HCT116 (cell line): Measurements from ENCODE around the gene MAL. TPM values are rescaled to one million over a fixed set of nuclear protein-coding genes. Genes with fewer than 3 reads are reported as not detected.

Experiments
- ATAC-seq: fragments of 200-7000 bp; cut with Tn5 transposase; 2 replicates; pipeline ENCODE4 v1.9.1; 2020; ENCODE audit warnings: mild to moderate bottlenecking, moderate library complexity
- BruUV-seq: library from RNA; stranded (reverse); fragments of 400-500 nt; replicated peaks from 2 replicates; lab custom pipeline; 2021; lab: Mats Ljungman, UMichigan
- CTCF ChIA-PET: fragments of 300-600 bp; sonication (Branson Sonifier 250); formaldehyde crosslinking; loops from one replicate; lab custom pipeline; 2021; ENCODE audit warnings: antibody characterized with exemption; lab: Charles Lee
- POLR2A ChIA-PET: fragments of 300-600, 350-600 bp; sonication (Branson Sonifier 250); formaldehyde crosslinking; loops from one replicate; lab custom pipeline; 2021; ENCODE audit warnings: antibody characterized with exemption; lab: Charles Lee
- RAD21 ChIA-PET, 2 experiments: fragments of 300-600 bp; sonication (Branson Sonifier 250); formaldehyde crosslinking; loops; one replicate each; lab custom pipeline; 2023; ENCODE audit warnings: low total read pairs in 2 of 2; ENCODE audit not compliant: uncharacterized antibody in 2 of 2, unreplicated experiment in 2 of 2, low non-redundant PET in 1 of 2; lab: Charles Lee
- DNase-seq: peaks from one replicate; pipeline ENCODE4 v3.0.0-alpha.2; 2010; ENCODE audit warnings: low read depth, low spot score
- H2AFZ ChIP-seq: fragments of 200-600 bp; shearing (Covaris generic), sonication (generic); 2 replicates; pipeline ENCODE4 v1.6.1; 2017; ENCODE audit warnings: low read depth, mixed run types, mixed read lengths, antibody characterized with exemption, low read length; ENCODE audit not compliant: poor library complexity, severe bottlenecking
- H3K27ac ChIP-seq: 2 replicates; pipeline ENCODE4 v1.5.1; 2012; ENCODE audit warnings: low read depth, low read length
- H3K27me3 ChIP-seq: fragments of 200-600 bp; sonication (generic); 2 replicates; pipeline ENCODE4 v1.6.1; 2016; ENCODE audit warnings: mixed run types, low read length, mixed read lengths; ENCODE audit not compliant: insufficient read depth
- H3K36me3 ChIP-seq, 2 experiments: fragments of 200-500 bp in 1 of 2; fragments of 200-600 bp in 1 of 2; sonication (Bioruptor generic) in 1 of 2; sonication (generic) in 1 of 2; 2 replicates each; pipeline versions ENCODE4 v1.5.1 to v1.6.1; 2014 to 2016; ENCODE audit warnings: low read length in 2 of 2, inconsistent platforms in 1 of 2, mixed read lengths in 1 of 2, mixed run types in 1 of 2; ENCODE audit not compliant: insufficient read depth in 2 of 2, control insufficient read depth in 1 of 2
- H3K4me1 ChIP-seq, 2 experiments: fragments of 200-600 bp in 1 of 2; sonication (generic) in 1 of 2; 2 replicates each; pipeline versions ENCODE4 v1.5.1 to v1.6.1; 2012 to 2017; ENCODE audit warnings: low read length in 2 of 2, inconsistent platforms in 1 of 2, mild to moderate bottlenecking in 1 of 2, mixed read lengths in 1 of 2, mixed run types in 1 of 2, moderate library complexity in 1 of 2; ENCODE audit not compliant: insufficient read depth in 2 of 2, control insufficient read depth in 1 of 2
- H3K4me2 ChIP-seq: fragments of 200-600 bp; sonication (generic); 2 replicates; pipeline ENCODE4 v1.6.1; 2017; ENCODE audit warnings: mixed run types, low read length, mixed read lengths
- H3K4me3 ChIP-seq, 2 experiments: fragments of 200-600 bp in 1 of 2; sonication (generic) in 1 of 2; replicated peaks in 1 of 2; 2 replicates each; pipeline ENCODE4 v1.5.1; 2011 to 2016; ENCODE audit warnings: low read length in 2 of 2, control low read depth in 1 of 2, low read depth in 1 of 2, mild to moderate bottlenecking in 1 of 2, mixed read lengths in 1 of 2, mixed run types in 1 of 2
- H3K79me2 ChIP-seq: fragments of 200-600 bp; sonication (generic); 2 replicates; pipeline ENCODE4 v1.6.1; 2017; ENCODE audit warnings: mild to moderate bottlenecking, mixed run types, low read length, moderate library complexity, mixed read lengths; ENCODE audit not compliant: insufficient read depth
- H3K9ac ChIP-seq: fragments of 200-600 bp; sonication (generic); 2 replicates; pipeline ENCODE4 v1.6.1; 2016; ENCODE audit warnings: low read length, mixed read lengths
- H3K9me2 ChIP-seq: fragments of 200-600 bp; sonication (generic), shearing (Covaris generic); 2 replicates; pipeline ENCODE4 v1.6.1; 2017; ENCODE audit warnings: mixed run types, mild to moderate bottlenecking, moderate library complexity; ENCODE audit not compliant: insufficient read depth
- H3K9me3 ChIP-seq, 2 experiments: fragments of 200-500 bp in 1 of 2; fragments of 200-600 bp in 1 of 2; sonication (Bioruptor generic) in 1 of 2; sonication (generic) in 1 of 2; 2 replicates each; pipeline ENCODE4 v1.6.1; 2014 to 2017; ENCODE audit warnings: low read length in 2 of 2, mixed read lengths in 2 of 2, inconsistent platforms in 1 of 2, low read depth in 1 of 2, mild to moderate bottlenecking in 1 of 2, mixed run types in 1 of 2, moderate library complexity in 1 of 2; ENCODE audit not compliant: control insufficient read depth in 1 of 2, insufficient read depth in 1 of 2
- H4K20me1 ChIP-seq: fragments of 200-600 bp; sonication (generic), shearing (Covaris generic); 2 replicates; pipeline ENCODE4 v1.6.1; 2017; ENCODE audit warnings: mixed run types, mild to moderate bottlenecking, moderate library complexity; ENCODE audit not compliant: insufficient read depth
- CEBPB ChIP-seq: IDR thresholded peaks from 2 replicates; pipeline ENCODE4 v1.6.1; 2012; ENCODE audit warnings: low read depth
- EGR1 ChIP-seq: IDR thresholded peaks from 2 replicates; pipeline ENCODE4 v1.6.1; 2012; ENCODE audit warnings: low read depth
- ELF1 ChIP-seq: IDR thresholded peaks from 2 replicates; pipeline ENCODE4 v1.6.1; 2012; ENCODE audit warnings: low read depth, borderline replicate concordance
- EZH2 ChIP-seq: fragments of 200-600 bp; sonication (generic); IDR thresholded peaks from 2 replicates; pipeline ENCODE4 v1.6.1; 2017; ENCODE audit warnings: antibody characterized with exemption, mixed run types
- EZH2phosphoT487 ChIP-seq: fragments of 200-600 bp; IDR thresholded peaks from 2 replicates; pipeline ENCODE4 v1.6.1; 2018; ENCODE audit warnings: antibody characterized with exemption, borderline replicate concordance
- FOSL1 ChIP-seq: IDR thresholded peaks from 2 replicates; pipeline ENCODE4 v1.6.1; 2012; ENCODE audit warnings: low read depth
- POLR2AphosphoS5 ChIP-seq: IDR thresholded peaks from 2 replicates; pipeline ENCODE4 v1.6.1; 2011; ENCODE audit warnings: mild to moderate bottlenecking, low read depth, low read length, moderate library complexity
- SIN3A ChIP-seq: IDR thresholded peaks from 2 replicates; pipeline ENCODE4 v1.6.1; 2012; ENCODE audit warnings: low read depth
- SP1 ChIP-seq: IDR thresholded peaks from 2 replicates; pipeline ENCODE4 v1.6.1; 2012; ENCODE audit warnings: low read depth
- SRF ChIP-seq: IDR thresholded peaks from 2 replicates; pipeline ENCODE4 v1.6.1; 2012; ENCODE audit warnings: low read depth
- TCF7L2 ChIP-seq: IDR thresholded peaks from 2 replicates; pipeline ENCODE4 v1.7.0; 2011; ENCODE audit warnings: borderline replicate concordance, inconsistent platforms; ENCODE audit not compliant: insufficient read depth, insufficient read length; ENCODE audit errors: extremely low read depth
- YY1 ChIP-seq: IDR thresholded peaks from 2 replicates; pipeline ENCODE4 v1.6.1; 2011; ENCODE audit warnings: low read length, low read depth, moderate library complexity, mild to moderate bottlenecking; ENCODE audit not compliant: insufficient replicate concordance; ENCODE audit errors: extremely low read depth
- ZFX ChIP-seq: fragments of 450-650 bp; IDR thresholded peaks from 2 replicates; pipeline ENCODE4 v1.6.1; 2017
- ZNF274 ChIP-seq: fragments of 200-500 bp; sonication (Bioruptor generic); IDR thresholded peaks from 2 replicates; pipeline ENCODE4 v1.6.1; 2014; ENCODE audit warnings: mild to moderate bottlenecking, low read depth, low read length, inconsistent platforms
- intact Hi-C: fragments of 100-400 bp; cut with micrococcal nuclease; formaldehyde crosslinking; loops from 2 replicates; pipeline ENCODE4 v1.10.0; 2022
- total RNA-seq: library from RNA; stranded (reverse); gene quantifications from one replicate; pipeline ENCODE4 v1.2.1, GENCODE V29; 2021; ENCODE audit not compliant: unreplicated experiment
- TF ChIP-seq, protein P1 (sequence below): IDR thresholded peaks from 2 replicates; pipeline ENCODE4 v1.6.1; 2012
- TF ChIP-seq, protein P2 (sequence below): IDR thresholded peaks from 2 replicates; pipeline ENCODE4 v1.6.1; 2012; ENCODE audit warnings: low read depth
- TF ChIP-seq, protein P3 (sequence below): IDR thresholded peaks from 2 replicates; pipeline ENCODE4 v1.6.1; 2011; ENCODE audit warnings: mild to moderate bottlenecking, low read length, moderate library complexity; ENCODE audit not compliant: insufficient replicate concordance; ENCODE audit errors: extremely low read depth
- TF ChIP-seq, protein P4 (sequence below), 3 experiments: fragments of 200-600 bp in 1 of 3; sonication (generic) in 1 of 3; IDR thresholded peaks in 2 of 3; conservative IDR thresholded peaks in 1 of 3; 2 replicates each; pipeline ENCODE4 v1.5.1; 2012 to 2017; ENCODE audit warnings: low read depth in 2 of 3, low read length in 2 of 3, antibody characterized with exemption in 1 of 3, borderline replicate concordance in 1 of 3, control low read depth in 1 of 3, mild to moderate bottlenecking in 1 of 3, mixed read lengths in 1 of 3, mixed run types in 1 of 3, moderate library complexity in 1 of 3; ENCODE audit not compliant: insufficient read depth in 1 of 3
- TF ChIP-seq, protein P5 (sequence below): IDR thresholded peaks from 2 replicates; pipeline ENCODE4 v1.6.1; 2012

MAL gene
- total RNA-seq, 1 experiment from 2014 or later, result not detected

DNA sequence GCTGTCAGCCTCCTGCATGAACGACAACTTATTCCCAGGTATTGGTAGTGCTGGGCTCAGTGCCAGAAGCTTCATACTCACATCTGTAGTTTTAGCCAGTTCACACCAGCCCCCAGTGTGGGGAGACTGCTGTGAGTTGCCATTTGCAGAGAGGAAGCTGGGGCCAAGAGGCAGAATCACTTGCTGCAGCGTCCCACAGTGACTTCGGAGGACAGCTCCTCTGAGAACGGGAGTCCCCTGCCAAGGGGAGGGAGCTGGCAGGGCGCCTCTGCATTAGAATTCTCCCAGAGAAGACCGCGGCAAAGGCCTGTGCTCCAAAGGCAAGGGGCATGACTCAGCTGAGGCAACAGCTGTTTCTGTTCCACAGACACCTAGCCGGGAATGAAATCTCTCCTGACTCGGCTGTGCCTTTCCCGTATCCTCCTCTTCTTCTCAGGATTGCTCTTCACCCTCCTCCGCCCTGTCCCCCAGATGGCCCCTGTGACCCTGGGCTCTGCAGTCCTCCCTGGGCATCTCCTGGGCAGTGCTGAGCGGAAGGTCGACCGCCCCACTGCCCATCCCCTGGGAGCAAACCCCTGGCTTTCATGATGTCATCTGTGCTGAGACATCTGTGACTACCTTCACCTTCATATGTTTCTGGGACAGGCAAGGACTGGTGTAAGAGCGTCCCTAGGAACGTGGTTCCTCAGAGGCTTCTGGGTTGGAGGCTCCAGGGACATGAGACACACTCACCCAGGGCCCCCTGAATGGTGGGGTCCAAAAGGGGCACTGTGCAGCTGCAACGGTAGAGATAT lies 18.0 kb downstream of the MAL start:
- H3K4me1 ChIP-seq, result no peaks in the 10 kb centered on the region
- H3K79me2 ChIP-seq, result no peaks in the 10 kb centered on the region
- H3K9ac ChIP-seq, result no peak overlapping the region
- H3K4me3 ChIP-seq, result no peak overlapping the region
- ATAC-seq (no peak), DNase-seq (no peak)
- H3K4me2 ChIP-seq, result no peak overlapping the region
- no peak overlapping the region for H2AFZ ChIP-seq
- BruUV-seq, result no TSS peak
- POLR2A ChIA-PET, result no interaction called here
- CTCF ChIA-PET, result interaction anchor here (1.0 kb wide), 1 partner anchor 36 kb away, joined by 3 read pairs; no protein-coding TSS in a partner anchor
- H3K9me3 ChIP-seq, result no peaks in the 10 kb centered on the region
- H4K20me1 ChIP-seq, result no peaks in the 10 kb centered on the region
- intact Hi-C loops, result no loop called here
- no peaks in the 10 kb centered on the region for H3K36me3 ChIP-seq
- H3K9me2 ChIP-seq, result no peaks in the 10 kb centered on the region
- RAD21 ChIA-PET, result no interaction called here
- no peak overlapping the region for H3K27ac ChIP-seq
- 0 out of 2 replicates have a peak, but pooled peaks cover 4% of the 10 kb centered on the region for H3K27me3 ChIP-seq
- no peak for TF ChIP-seq ZFX
- no peak for TF ChIP-seq ZNF274
- TF ChIP-seq, protein P1, sequence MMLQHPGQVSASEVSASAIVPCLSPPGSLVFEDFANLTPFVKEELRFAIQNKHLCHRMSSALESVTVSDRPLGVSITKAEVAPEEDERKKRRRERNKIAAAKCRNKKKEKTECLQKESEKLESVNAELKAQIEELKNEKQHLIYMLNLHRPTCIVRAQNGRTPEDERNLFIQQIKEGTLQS, result no peak
- TF ChIP-seq SP1, result no peak
- TF ChIP-seq CEBPB, result no peak
- no peak for TF ChIP-seq SIN3A
- TF ChIP-seq, protein P2, sequence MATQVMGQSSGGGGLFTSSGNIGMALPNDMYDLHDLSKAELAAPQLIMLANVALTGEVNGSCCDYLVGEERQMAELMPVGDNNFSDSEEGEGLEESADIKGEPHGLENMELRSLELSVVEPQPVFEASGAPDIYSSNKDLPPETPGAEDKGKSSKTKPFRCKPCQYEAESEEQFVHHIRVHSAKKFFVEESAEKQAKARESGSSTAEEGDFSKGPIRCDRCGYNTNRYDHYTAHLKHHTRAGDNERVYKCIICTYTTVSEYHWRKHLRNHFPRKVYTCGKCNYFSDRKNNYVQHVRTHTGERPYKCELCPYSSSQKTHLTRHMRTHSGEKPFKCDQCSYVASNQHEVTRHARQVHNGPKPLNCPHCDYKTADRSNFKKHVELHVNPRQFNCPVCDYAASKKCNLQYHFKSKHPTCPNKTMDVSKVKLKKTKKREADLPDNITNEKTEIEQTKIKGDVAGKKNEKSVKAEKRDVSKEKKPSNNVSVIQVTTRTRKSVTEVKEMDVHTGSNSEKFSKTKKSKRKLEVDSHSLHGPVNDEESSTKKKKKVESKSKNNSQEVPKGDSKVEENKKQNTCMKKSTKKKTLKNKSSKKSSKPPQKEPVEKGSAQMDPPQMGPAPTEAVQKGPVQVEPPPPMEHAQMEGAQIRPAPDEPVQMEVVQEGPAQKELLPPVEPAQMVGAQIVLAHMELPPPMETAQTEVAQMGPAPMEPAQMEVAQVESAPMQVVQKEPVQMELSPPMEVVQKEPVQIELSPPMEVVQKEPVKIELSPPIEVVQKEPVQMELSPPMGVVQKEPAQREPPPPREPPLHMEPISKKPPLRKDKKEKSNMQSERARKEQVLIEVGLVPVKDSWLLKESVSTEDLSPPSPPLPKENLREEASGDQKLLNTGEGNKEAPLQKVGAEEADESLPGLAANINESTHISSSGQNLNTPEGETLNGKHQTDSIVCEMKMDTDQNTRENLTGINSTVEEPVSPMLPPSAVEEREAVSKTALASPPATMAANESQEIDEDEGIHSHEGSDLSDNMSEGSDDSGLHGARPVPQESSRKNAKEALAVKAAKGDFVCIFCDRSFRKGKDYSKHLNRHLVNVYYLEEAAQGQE, result no peak
- no peak for TF ChIP-seq YY1
- no peak for TF ChIP-seq SRF
- TF ChIP-seq, protein P3, sequence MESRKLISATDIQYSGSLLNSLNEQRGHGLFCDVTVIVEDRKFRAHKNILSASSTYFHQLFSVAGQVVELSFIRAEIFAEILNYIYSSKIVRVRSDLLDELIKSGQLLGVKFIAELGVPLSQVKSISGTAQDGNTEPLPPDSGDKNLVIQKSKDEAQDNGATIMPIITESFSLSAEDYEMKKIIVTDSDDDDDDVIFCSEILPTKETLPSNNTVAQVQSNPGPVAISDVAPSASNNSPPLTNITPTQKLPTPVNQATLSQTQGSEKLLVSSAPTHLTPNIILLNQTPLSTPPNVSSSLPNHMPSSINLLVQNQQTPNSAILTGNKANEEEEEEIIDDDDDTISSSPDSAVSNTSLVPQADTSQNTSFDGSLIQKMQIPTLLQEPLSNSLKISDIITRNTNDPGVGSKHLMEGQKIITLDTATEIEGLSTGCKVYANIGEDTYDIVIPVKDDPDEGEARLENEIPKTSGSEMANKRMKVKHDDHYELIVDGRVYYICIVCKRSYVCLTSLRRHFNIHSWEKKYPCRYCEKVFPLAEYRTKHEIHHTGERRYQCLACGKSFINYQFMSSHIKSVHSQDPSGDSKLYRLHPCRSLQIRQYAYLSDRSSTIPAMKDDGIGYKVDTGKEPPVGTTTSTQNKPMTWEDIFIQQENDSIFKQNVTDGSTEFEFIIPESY, result no peak
- no peak for TF ChIP-seq EZH2phosphoT487
- TF ChIP-seq EZH2, result no peak
- TF ChIP-seq POLR2AphosphoS5, result no peak
- TF ChIP-seq, protein P4, sequence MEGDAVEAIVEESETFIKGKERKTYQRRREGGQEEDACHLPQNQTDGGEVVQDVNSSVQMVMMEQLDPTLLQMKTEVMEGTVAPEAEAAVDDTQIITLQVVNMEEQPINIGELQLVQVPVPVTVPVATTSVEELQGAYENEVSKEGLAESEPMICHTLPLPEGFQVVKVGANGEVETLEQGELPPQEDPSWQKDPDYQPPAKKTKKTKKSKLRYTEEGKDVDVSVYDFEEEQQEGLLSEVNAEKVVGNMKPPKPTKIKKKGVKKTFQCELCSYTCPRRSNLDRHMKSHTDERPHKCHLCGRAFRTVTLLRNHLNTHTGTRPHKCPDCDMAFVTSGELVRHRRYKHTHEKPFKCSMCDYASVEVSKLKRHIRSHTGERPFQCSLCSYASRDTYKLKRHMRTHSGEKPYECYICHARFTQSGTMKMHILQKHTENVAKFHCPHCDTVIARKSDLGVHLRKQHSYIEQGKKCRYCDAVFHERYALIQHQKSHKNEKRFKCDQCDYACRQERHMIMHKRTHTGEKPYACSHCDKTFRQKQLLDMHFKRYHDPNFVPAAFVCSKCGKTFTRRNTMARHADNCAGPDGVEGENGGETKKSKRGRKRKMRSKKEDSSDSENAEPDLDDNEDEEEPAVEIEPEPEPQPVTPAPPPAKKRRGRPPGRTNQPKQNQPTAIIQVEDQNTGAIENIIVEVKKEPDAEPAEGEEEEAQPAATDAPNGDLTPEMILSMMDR (IDR thresholded peaks at IDR 0.05 in 2 of 3, conservative IDR thresholded peaks at IDR 0.05 in 1 of 3; ENCODE audit: borderline replicate concordance in 1 of 3, insufficient read depth in 1 of 3, low read depth in 2 of 3, low read length in 2 of 3), result no peak
- TF ChIP-seq, protein P5, sequence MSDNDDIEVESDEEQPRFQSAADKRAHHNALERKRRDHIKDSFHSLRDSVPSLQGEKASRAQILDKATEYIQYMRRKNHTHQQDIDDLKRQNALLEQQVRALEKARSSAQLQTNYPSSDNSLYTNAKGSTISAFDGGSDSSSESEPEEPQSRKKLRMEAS, result no peak
- TF ChIP-seq ELF1, result no peak
- TF ChIP-seq EGR1, result no peak
- TF ChIP-seq TCF7L2, result no peak
- no peak for TF ChIP-seq FOSL1
